H1 (cell line): ENCODE data around the gene SYMPK. TPM values are rescaled to one million over a fixed set of nuclear protein-coding genes. Genes with fewer than 3 reads are reported as not detected.
A peak's percentile ranks its signal among the peaks of the same experiment; 100 is the strongest.

Source experiments
- ASH2L ChIP-seq: fragments of 200-600, 300-600 bp; sonication (generic); IDR thresholded peaks from one replicate; pipeline ENCODE4 v1.7.1; 2017; ENCODE audit warnings: low read length
- ATF3 ChIP-seq: IDR thresholded peaks from 2 replicates; pipeline ENCODE4 v1.6.1; 2011; ENCODE audit warnings: low read depth, mild to moderate bottlenecking, low read length; ENCODE audit not compliant: insufficient read depth
- CHD7 ChIP-seq: fragments of 300-600 bp; sonication (generic); IDR thresholded peaks from 2 replicates; pipeline ENCODE4 v1.7.1; 2012; ENCODE audit warnings: low read length, moderate library complexity, mild to moderate bottlenecking, inconsistent platforms; ENCODE audit not compliant: insufficient replicate concordance
- NANOG ChIP-seq: IDR thresholded peaks from 2 replicates; pipeline ENCODE4 v1.6.1; 2011; ENCODE audit warnings: low read length, low read depth, mild to moderate bottlenecking, inconsistent platforms; ENCODE audit not compliant: insufficient read depth, poor library complexity, severe bottlenecking
- RAD21 ChIP-seq, 2 experiments: IDR thresholded peaks in 1 of 2; conservative IDR thresholded peaks in 1 of 2; 2 replicates each; pipeline ENCODE4 v1.6.1; 2011; ENCODE audit warnings: low read depth in 2 of 2, low read length in 2 of 2, improper control_type of control experiment in 1 of 2, inconsistent platforms in 1 of 2, mild to moderate bottlenecking in 1 of 2, moderate library complexity in 1 of 2
- RFX5 ChIP-seq: IDR thresholded peaks from 2 replicates; pipeline ENCODE4 v1.6.1; 2011; ENCODE audit warnings: low read depth, low read length, improper control_type of control experiment, borderline replicate concordance
- SIX5 ChIP-seq: IDR thresholded peaks from 2 replicates; pipeline ENCODE4 v1.6.1; 2011; ENCODE audit warnings: mild to moderate bottlenecking, low read depth, low read length
- TCF12 ChIP-seq: IDR thresholded peaks from 2 replicates; pipeline ENCODE4 v1.6.1; 2011; ENCODE audit warnings: low read depth, mild to moderate bottlenecking, low read length
- polyA plus RNA-seq, 7 experiments: library from polyadenylated mRNA; depleted of rRNA in 3 of 7; stranded (reverse) in 5 of 7; unstranded in 2 of 7; fragments of >200 nt in 5 of 7; fragments of 200-250 nt in 2 of 7; gene quantifications; 1 replicate in 5 of 7; 2 replicates in 1 of 7; 4 replicates in 1 of 7; pipeline versions ENCODE4 v1.2.1 to v1.2.3, GENCODE V29; 2011 to 2013; ENCODE audit warnings: missing spikeins in 2 of 7, mixed read lengths in 2 of 7
- total RNA-seq: library from RNA; stranded (reverse); fragmentation: NEBNext Ultra II Directional; extraction: Animal tissue kit (Norgen Biotek cat#: 25700); gene quantifications from 2 replicates; pipeline ENCODE4 v1.2.1, GENCODE V29; 2021

Gene SYMPK
- total and polyA plus RNA-seq, 2 of the 8 experiments (the other 6 are each of a cell fraction or from before 2014, with no cell fraction given): 93.6 to 99.5 TPM

- TF ChIP-seq CHD7 (no peak), ATF3 (no peak), ASH2L (no peak), NANOG (peak; percentile 7), SIX5 (no peak), TCF12 (peak; percentile 85; the same call in 1 of the 2 replicates), RAD21 (IDR thresholded peaks at IDR 0.05 in 1 of 2, conservative IDR thresholded peaks at IDR 0.05 in 1 of 2; ENCODE audit: low read depth in 2 of 2, low read length in 2 of 2) (peak in 1 of 2 experiments; percentile 3; a peak in 1 of 4 replicates), RFX5 (no peak)
These were observed 93.8 kb downstream of the SYMPK start, which contains the start of gene SIX5 (continued) for GRCh38 chr19:45768984-45769782.
